Caco-2 (cell line): Measurements from ENCODE around the gene PDGFRB. TPM values are rescaled to one million over a fixed set of nuclear protein-coding genes. Genes with fewer than 3 reads are reported as not detected.

Experiments used
- BruUV-seq: library from RNA; stranded (reverse); fragments of 400-500 nt; replicated peaks from 2 replicates; lab custom pipeline; 2021; lab: Mats Ljungman, UMichigan
- CTCF ChIA-PET: fragments of 300-600 bp; sonication (Branson Sonifier 250); formaldehyde crosslinking; loops from one replicate; lab custom pipeline; 2022; ENCODE audit warnings: antibody characterized with exemption; lab: Charles Lee
- POLR2A ChIA-PET: fragments of 300-600 bp; sonication (Branson Sonifier 250); formaldehyde crosslinking; loops from one replicate; lab custom pipeline; 2022; ENCODE audit warnings: antibody characterized with exemption; lab: Charles Lee
- DNase-seq, 2 experiments: peaks; one replicate each; pipeline versions ENCODE4 v3.0.0 to v3.0.0-alpha.2; 2020 to 2022
- H3K27me3 ChIP-seq: replicated peaks from 2 replicates; pipeline ENCODE4 v1.6.0; 2011; ENCODE audit warnings: low read length; ENCODE audit not compliant: control insufficient read depth, insufficient read depth
- H3K36me3 ChIP-seq: 2 replicates; pipeline ENCODE4 v1.5.1; 2011; ENCODE audit warnings: low read length; ENCODE audit not compliant: control insufficient read depth, insufficient read depth
- H3K4me1 ChIP-seq: fragments of 250-450 bp; sonication (Bioruptor Pico); 2 replicates; pipeline ENCODE4 v1.5.1; 2020; ENCODE audit warnings: mild to moderate bottlenecking
- H3K4me3 ChIP-seq: 2 replicates; pipeline ENCODE4 v1.5.1; 2011; ENCODE audit warnings: low read depth, mild to moderate bottlenecking, control low read depth, low read length
- H3K9me3 ChIP-seq: fragments of 250-450 bp; sonication (Bioruptor Pico); 2 replicates; pipeline ENCODE4 v1.5.1; 2020; ENCODE audit warnings: mild to moderate bottlenecking, moderate library complexity
- H3K27ac Mint-ChIP-seq: one replicate; pipeline ENCODE4 v1.8.0; 2022; ENCODE audit warnings: mixed read lengths; ENCODE audit not compliant: unreplicated experiment
- H3K27me3 Mint-ChIP-seq: one replicate; pipeline ENCODE4 v1.8.0; 2022; ENCODE audit warnings: mixed read lengths; ENCODE audit not compliant: insufficient read depth, unreplicated experiment
- H3K36me3 Mint-ChIP-seq: one replicate; pipeline ENCODE4 v1.8.0; 2022; ENCODE audit warnings: mild to moderate bottlenecking, mixed read lengths; ENCODE audit not compliant: insufficient read depth, unreplicated experiment
- H3K4me1 Mint-ChIP-seq: one replicate; pipeline ENCODE4 v1.8.0; 2022; ENCODE audit warnings: low read depth, mixed read lengths; ENCODE audit not compliant: unreplicated experiment
- H3K4me3 Mint-ChIP-seq: one replicate; pipeline ENCODE4 v1.8.0; 2022; ENCODE audit warnings: mild to moderate bottlenecking, moderate library complexity, mixed read lengths; ENCODE audit not compliant: unreplicated experiment
- H3K9me3 Mint-ChIP-seq: one replicate; pipeline ENCODE4 v1.8.0; 2022; ENCODE audit warnings: mixed read lengths; ENCODE audit not compliant: unreplicated experiment
- intact Hi-C: fragments of 100-400 bp; cut with micrococcal nuclease; formaldehyde crosslinking; loops from one replicate; pipeline ENCODE4 v1.10.0; 2022; ENCODE audit not compliant: unreplicated experiment
- total RNA-seq: library from RNA; stranded (reverse); gene quantifications from 2 replicates; pipeline ENCODE4 v1.2.3, GENCODE V29; 2022
- TF ChIP-seq, protein P1 (sequence below), 2 experiments: fragments of 200-600 bp in 1 of 2; IDR thresholded peaks; 1 replicate in 1 of 2; 2 replicates in 1 of 2; pipeline versions ENCODE4 v1.5.1 to v1.8.0; 2011 to 2022; ENCODE audit warnings: antibody characterized with exemption in 1 of 2, control low read depth in 1 of 2, inconsistent platforms in 1 of 2, low read depth in 1 of 2, low read length in 1 of 2, mild to moderate bottlenecking in 1 of 2, moderate library complexity in 1 of 2; ENCODE audit not compliant: insufficient read depth in 1 of 2, severe bottlenecking in 1 of 2, unreplicated experiment in 1 of 2

Gene PDGFRB
- total RNA-seq, 1 experiment from 2014 or later = 5.9 TPM

DNA sequence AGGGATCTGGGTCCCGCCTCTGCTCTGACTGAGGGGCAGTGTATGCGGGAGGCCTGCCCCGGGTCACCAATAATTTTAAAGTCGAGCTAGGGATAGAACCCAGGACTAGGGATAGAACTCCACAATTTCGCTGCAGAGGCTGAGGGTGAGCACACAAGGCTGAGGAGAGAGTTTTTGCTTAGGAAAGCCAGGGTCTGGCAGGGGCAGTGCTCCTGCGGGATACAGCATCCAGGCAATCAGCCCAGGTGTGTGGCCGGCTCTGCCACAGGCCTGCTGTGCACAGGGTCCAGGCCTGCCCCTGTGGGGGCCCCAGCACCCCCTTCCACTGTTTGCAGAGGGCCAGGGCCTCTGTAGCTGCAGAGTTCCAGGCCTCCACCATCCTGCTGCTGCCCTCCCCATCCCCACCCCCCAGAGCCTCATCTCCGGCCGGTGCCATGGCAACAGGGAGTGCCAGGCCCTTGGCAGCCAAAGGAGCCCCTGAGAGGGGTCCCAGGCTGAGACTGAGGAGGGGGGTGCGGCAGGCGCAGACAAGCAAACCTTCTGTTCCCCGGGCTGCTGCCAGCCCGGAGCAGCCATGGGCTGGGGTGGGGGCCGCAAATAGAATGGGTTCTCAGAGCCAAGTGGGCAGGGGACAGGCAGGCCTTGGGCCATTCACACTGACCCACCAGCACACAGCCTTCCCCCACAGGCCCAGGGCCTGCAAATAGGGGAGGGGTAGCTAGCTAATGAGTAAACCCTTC is 8.6 kb downstream of the PDGFRB start:
- intact Hi-C loops = no loop called here
- Mint-ChIP-seq H3K27me3 (no peaks in the 10 kb centered on the region), H3K9me3 (no peaks in the 10 kb centered on the region), H3K4me3 (no peak overlapping the region), H3K27ac (peak overlapping the region; percentile 38), H3K4me1 (peaks cover 43% of the 10 kb centered on the region), H3K36me3 (peaks cover 6% of the 10 kb centered on the region)
- peaks cover 44% of the 10 kb centered on the region for H3K4me1 ChIP-seq
- no TSS peak for BruUV-seq
- ChIA-PET POLR2A (no interaction called here), CTCF (interaction anchor here (0.6 to 1.6 kb wide), 2 partner anchors 15 kb away, joined by 3 to 4 read pairs; no protein-coding TSS in a partner anchor)
- H3K9me3 ChIP-seq = 0 out of 2 replicates have a peak, but pooled peaks cover 2% of the 10 kb centered on the region
- H3K36me3 ChIP-seq = no peaks in the 10 kb centered on the region
- DNase-seq = no peak
- no peak overlapping the region for H3K4me3 ChIP-seq
- TF ChIP-seq, protein P1, sequence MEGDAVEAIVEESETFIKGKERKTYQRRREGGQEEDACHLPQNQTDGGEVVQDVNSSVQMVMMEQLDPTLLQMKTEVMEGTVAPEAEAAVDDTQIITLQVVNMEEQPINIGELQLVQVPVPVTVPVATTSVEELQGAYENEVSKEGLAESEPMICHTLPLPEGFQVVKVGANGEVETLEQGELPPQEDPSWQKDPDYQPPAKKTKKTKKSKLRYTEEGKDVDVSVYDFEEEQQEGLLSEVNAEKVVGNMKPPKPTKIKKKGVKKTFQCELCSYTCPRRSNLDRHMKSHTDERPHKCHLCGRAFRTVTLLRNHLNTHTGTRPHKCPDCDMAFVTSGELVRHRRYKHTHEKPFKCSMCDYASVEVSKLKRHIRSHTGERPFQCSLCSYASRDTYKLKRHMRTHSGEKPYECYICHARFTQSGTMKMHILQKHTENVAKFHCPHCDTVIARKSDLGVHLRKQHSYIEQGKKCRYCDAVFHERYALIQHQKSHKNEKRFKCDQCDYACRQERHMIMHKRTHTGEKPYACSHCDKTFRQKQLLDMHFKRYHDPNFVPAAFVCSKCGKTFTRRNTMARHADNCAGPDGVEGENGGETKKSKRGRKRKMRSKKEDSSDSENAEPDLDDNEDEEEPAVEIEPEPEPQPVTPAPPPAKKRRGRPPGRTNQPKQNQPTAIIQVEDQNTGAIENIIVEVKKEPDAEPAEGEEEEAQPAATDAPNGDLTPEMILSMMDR (IDR thresholded peaks at IDR 0.05; ENCODE audit: insufficient read depth in 1 of 2, low read depth in 1 of 2, low read length in 1 of 2, severe bottlenecking in 1 of 2, unreplicated experiment in 1 of 2) = no peak
- no peaks in the 10 kb centered on the region for H3K27me3 ChIP-seq

DNA sequence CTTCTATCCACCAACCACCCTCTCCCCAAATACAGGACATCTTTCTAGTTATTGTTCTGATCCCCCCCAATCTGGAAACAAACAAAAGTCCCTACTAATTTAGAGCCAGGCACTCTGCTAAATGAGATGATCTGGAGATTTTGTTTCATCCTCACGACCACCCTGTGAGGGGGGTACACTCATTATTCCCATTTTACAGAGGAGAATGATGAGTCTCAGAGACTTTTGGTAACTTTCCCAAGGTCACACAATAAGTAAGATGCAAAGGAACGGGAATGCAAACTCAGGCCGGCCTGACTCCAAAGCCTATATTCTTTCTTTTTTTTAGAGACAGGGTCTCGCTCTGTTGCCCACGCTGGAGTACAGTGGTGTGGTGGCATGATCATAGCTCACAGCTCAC is 9.4 kb downstream of the PDGFRB start:
- H3K27me3 Mint-ChIP-seq = no peaks in the 10 kb centered on the region
- ChIA-PET CTCF (interaction anchor here (1.1 to 1.6 kb wide), 2 partner anchors 12 to 16 kb away, joined by 3 to 4 read pairs; no protein-coding TSS in a partner anchor), POLR2A (interaction anchor here (0.6 kb wide), 1 partner anchor 18 kb away, joined by 3 read pairs; no protein-coding TSS in a partner anchor)
- Histone ChIP-seq H3K27me3 (no peaks in the 10 kb centered on the region), H3K4me1 (peaks cover 52% of the 10 kb centered on the region), H3K9me3 (0 out of 2 replicates have a peak, but pooled peaks cover 2% of the 10 kb centered on the region), H3K36me3 (no peaks in the 10 kb centered on the region), H3K4me3 (no peak overlapping the region)
- peaks cover 50% of the 10 kb centered on the region for H3K4me1 Mint-ChIP-seq
- intact Hi-C loops = no loop called here
- no TSS peak for BruUV-seq
- TF ChIP-seq, protein P1 (IDR thresholded peaks at IDR 0.05; ENCODE audit: insufficient read depth in 1 of 2, low read depth in 1 of 2, low read length in 1 of 2, severe bottlenecking in 1 of 2, unreplicated experiment in 1 of 2) = no peak
- H3K9me3 Mint-ChIP-seq = no peaks in the 10 kb centered on the region
- no peak for DNase-seq
- peaks cover 6% of the 10 kb centered on the region for H3K36me3 Mint-ChIP-seq
- H3K4me3 Mint-ChIP-seq = no peak overlapping the region
- peak overlapping the region; percentile 41 for H3K27ac Mint-ChIP-seq

GRCh38 chr5:150144879-150145278 is 10.8 kb downstream of the PDGFRB start:
- no peaks in the 10 kb centered on the region for H3K36me3 ChIP-seq
- BruUV-seq = no TSS peak
- H3K27ac Mint-ChIP-seq = peak overlapping the region; percentile 92
- ChIA-PET CTCF (no interaction called here), POLR2A (no interaction called here)
- 0 out of 2 replicates have a peak, but pooled peaks cover 2% of the 10 kb centered on the region for H3K9me3 ChIP-seq
- H3K27me3 ChIP-seq = no peaks in the 10 kb centered on the region
- no peak for DNase-seq
- no peaks in the 10 kb centered on the region for H3K9me3 Mint-ChIP-seq
- H3K27me3 Mint-ChIP-seq = no peaks in the 10 kb centered on the region
- intact Hi-C loops = no loop called here
- peaks cover 62% of the 10 kb centered on the region for H3K4me1 Mint-ChIP-seq
- H3K4me3 Mint-ChIP-seq = no peak overlapping the region
- TF ChIP-seq, protein P1 (IDR thresholded peaks at IDR 0.05; ENCODE audit: insufficient read depth in 1 of 2, low read depth in 1 of 2, low read length in 1 of 2, severe bottlenecking in 1 of 2, unreplicated experiment in 1 of 2) = no peak
- peaks cover 66% of the 10 kb centered on the region for H3K4me1 ChIP-seq
- peaks cover 6% of the 10 kb centered on the region for H3K36me3 Mint-ChIP-seq
- no peak overlapping the region for H3K4me3 ChIP-seq
